HepG2 (cell line): ENCODE results near the gene ERO1A. TPM values are rescaled to one million over a fixed set of nuclear protein-coding genes. Genes with fewer than 3 reads are reported as not detected.
A peak's percentile ranks its signal among the peaks of the same experiment; 100 is the strongest.

Experiments used
- CAMTA2 ChIP-seq: sonication (generic); formaldehyde crosslinking; IDR thresholded peaks from 2 replicates; pipeline ENCODE4 v1.4.0; 2020; ENCODE audit warnings: mild to moderate bottlenecking, missing genetic modification reagents, borderline replicate concordance
- CREM ChIP-seq, 2 experiments: sonication (generic) in 1 of 2; formaldehyde crosslinking in 1 of 2; IDR thresholded peaks; 2 replicates each; pipeline versions ENCODE4 v1.4.0 to v1.6.1; 2016 to 2020; ENCODE audit warnings: antibody characterized with exemption in 1 of 2, mild to moderate bottlenecking in 1 of 2, missing genetic modification reagents in 1 of 2
- DPF2 ChIP-seq: sonication (generic); formaldehyde crosslinking; IDR thresholded peaks from 2 replicates; pipeline ENCODE4 v1.4.0; 2020; ENCODE audit warnings: mild to moderate bottlenecking, low read depth, missing genetic modification reagents, borderline replicate concordance
- E2F1 ChIP-seq: sonication (generic); formaldehyde crosslinking; IDR thresholded peaks from 2 replicates; pipeline ENCODE4 v1.5.0; 2020; ENCODE audit warnings: missing genetic modification reagents
- ELK4 ChIP-seq: sonication (generic); formaldehyde crosslinking; IDR thresholded peaks from 2 replicates; pipeline ENCODE4 v1.9.0; 2021; ENCODE audit warnings: missing genetic modification reagents, borderline replicate concordance
- GATAD1 ChIP-seq: IDR thresholded peaks from 2 replicates; pipeline ENCODE4 v1.6.1; 2016; ENCODE audit warnings: missing genetic modification reagents, missing compliant biosample characterization
- HNF1A ChIP-seq, 2 experiments: sonication (generic) in 1 of 2; formaldehyde crosslinking in 1 of 2; IDR thresholded peaks; 2 replicates each; pipeline versions ENCODE4 v1.4.0 to v1.6.1; 2016 to 2020; ENCODE audit warnings: borderline replicate concordance in 1 of 2, low read depth in 1 of 2, mild to moderate bottlenecking in 1 of 2, missing genetic modification reagents in 1 of 2
- KLF15 ChIP-seq: sonication (generic); formaldehyde crosslinking; IDR thresholded peaks from 2 replicates; pipeline ENCODE4 v1.8.1; 2023; ENCODE audit warnings: borderline replicate concordance, mild to moderate bottlenecking, inconsistent platforms, missing genetic modification reagents, mixed read lengths
- MAFG ChIP-seq: sonication (generic); formaldehyde crosslinking; IDR thresholded peaks from 2 replicates; pipeline ENCODE4 v1.5.1; 2020; ENCODE audit warnings: mild to moderate bottlenecking, missing genetic modification reagents
- NFYB ChIP-seq: sonication (generic); formaldehyde crosslinking; IDR thresholded peaks from 2 replicates; pipeline ENCODE4 v1.4.0; 2020; ENCODE audit warnings: missing genetic modification reagents
- PHF21A ChIP-seq: sonication (generic); formaldehyde crosslinking; IDR thresholded peaks from 2 replicates; pipeline ENCODE4 v1.5.0; 2020; ENCODE audit warnings: mild to moderate bottlenecking, missing genetic modification reagents
- PLSCR1 ChIP-seq: sonication (generic); formaldehyde crosslinking; IDR thresholded peaks from 2 replicates; pipeline ENCODE4 v1.5.0; 2020; ENCODE audit warnings: missing genetic modification reagents, mild to moderate bottlenecking, borderline replicate concordance
- RFX3 ChIP-seq: IDR thresholded peaks from 2 replicates; pipeline ENCODE4 v1.6.1; 2016; ENCODE audit warnings: missing biosample characterization, missing genetic modification reagents
- THAP11 ChIP-seq: IDR thresholded peaks from 2 replicates; pipeline ENCODE4 v1.6.1; 2016; ENCODE audit warnings: missing biosample characterization, missing genetic modification reagents
- ZFY ChIP-seq: sonication (generic); formaldehyde crosslinking; IDR thresholded peaks from 2 replicates; pipeline ENCODE4 v1.4.0; 2020; ENCODE audit warnings: missing genetic modification reagents
- ZNF136 ChIP-seq: sonication (generic); formaldehyde crosslinking; IDR thresholded peaks from 2 replicates; pipeline ENCODE4 v1.8.1; 2022; ENCODE audit warnings: low read depth, mild to moderate bottlenecking, moderate library complexity, missing genetic modification reagents
- ZNF225 ChIP-seq: sonication (generic); formaldehyde crosslinking; IDR thresholded peaks from 2 replicates; pipeline ENCODE4 v1.4.0; 2020; ENCODE audit warnings: mild to moderate bottlenecking, missing genetic modification reagents
- ZNF234 ChIP-seq: sonication (generic); formaldehyde crosslinking; conservative IDR thresholded peaks from 2 replicates; pipeline ENCODE4 v1.5.1; 2020; ENCODE audit warnings: mild to moderate bottlenecking, missing genetic modification reagents
- ZNF432 ChIP-seq: sonication (generic); formaldehyde crosslinking; IDR thresholded peaks from 2 replicates; pipeline ENCODE4 v1.5.0; 2020; ENCODE audit warnings: missing genetic modification reagents, mild to moderate bottlenecking, borderline replicate concordance
- ZNF550 ChIP-seq: sonication (generic); formaldehyde crosslinking; IDR thresholded peaks from 2 replicates; pipeline ENCODE4 v1.4.0; 2020; ENCODE audit warnings: mild to moderate bottlenecking, missing genetic modification reagents, borderline replicate concordance
- ZNF562 ChIP-seq: sonication (generic); formaldehyde crosslinking; IDR thresholded peaks from 2 replicates; pipeline ENCODE4 v1.8.0; 2022; ENCODE audit warnings: missing genetic modification reagents, borderline replicate concordance
- ZNF776 ChIP-seq: sonication (generic); formaldehyde crosslinking; IDR thresholded peaks from 2 replicates; pipeline ENCODE4 v1.4.0; 2020; ENCODE audit warnings: mild to moderate bottlenecking, missing genetic modification reagents
- ZNF839 ChIP-seq: sonication (generic); formaldehyde crosslinking; IDR thresholded peaks from 2 replicates; pipeline ENCODE4 v1.4.0; 2020; ENCODE audit warnings: missing genetic modification reagents, mild to moderate bottlenecking, borderline replicate concordance
- polyA plus RNA-seq, 8 experiments: library from polyadenylated mRNA; depleted of rRNA in 3 of 8; stranded (reverse) in 7 of 8; unstranded in 1 of 8; fragments of >200 nt; fragmentation: Illumina TruSeq in 4 of 8; extraction: Trizol in 4 of 8; gene quantifications; 2 replicates each; pipeline versions ENCODE4 v1.2.1 to v1.2.3, GENCODE V29; 2011 to 2016; ENCODE audit warnings: low read depth in 4 of 8, missing spikeins in 1 of 8, mixed read lengths in 1 of 8; ENCODE audit not compliant: insufficient read depth in 1 of 8
- total RNA-seq, 5 experiments: library from RNA; depleted of rRNA; stranded (reverse); fragments of >200 nt; fragmentation: Illumina TruSeq; extraction: Trizol; gene quantifications; 2 replicates each; pipeline ENCODE4 v1.2.3, GENCODE V29; 2016; ENCODE audit warnings: low read depth in 1 of 5

The ERO1A gene
- total and polyA plus RNA-seq, 2 of the 13 experiments (the other 11 are each of a cell fraction or from before 2014, with no cell fraction given) = 60.3 to 137 TPM

- no peak for TF ChIP-seq HNF1A (IDR thresholded peaks at IDR 0.05; ENCODE audit: low read depth)
- TF ChIP-seq HNF1A (CRISPR knock-in tag; IDR thresholded peaks at IDR 0.05; ENCODE audit: borderline replicate concordance) = no peak
- no peak for TF ChIP-seq MAFG
- TF ChIP-seq KLF15 (CRISPR knock-in tag) = no peak
- no peak for TF ChIP-seq PHF21A
- TF ChIP-seq ZNF225 = no peak
- TF ChIP-seq ZNF234 = no peak
- no peak for TF ChIP-seq RFX3 (CRISPR knock-in tag)
- TF ChIP-seq ZFY (CRISPR knock-in tag) = peak; percentile 93
- 0 out of 2 replicates have a peak, but pooled peaks have one; percentile 5 for TF ChIP-seq GATAD1 (CRISPR knock-in tag)
- no peak for TF ChIP-seq THAP11 (CRISPR knock-in tag)
- TF ChIP-seq ZNF432 = no peak
- TF ChIP-seq PLSCR1 (CRISPR knock-in tag) = no peak
- no peak for TF ChIP-seq ZNF562
- no peak for TF ChIP-seq ELK4 (CRISPR knock-in tag)
- TF ChIP-seq ZNF776 (CRISPR knock-in tag) = peak; percentile 38; the same call in 1 of the 2 replicates
- TF ChIP-seq ZNF550 = no peak
- TF ChIP-seq CAMTA2 = no peak
- TF ChIP-seq CREM (IDR thresholded peaks at IDR 0.05) = no peak
- no peak for TF ChIP-seq CREM (CRISPR knock-in tag; IDR thresholded peaks at IDR 0.05)
- no peak for TF ChIP-seq ZNF136 (CRISPR knock-in tag)
- TF ChIP-seq E2F1 = peak; percentile 38; the same call in 1 of the 2 replicates
- TF ChIP-seq DPF2 (CRISPR knock-in tag) = no peak
- no peak for TF ChIP-seq NFYB
- TF ChIP-seq ZNF839 (CRISPR knock-in tag) = no peak
These were observed at the start of gene ERO1A (continued) for GRCh38 chr14:52695481-52696091.
